Fibroblast of skin of scalp (primary cell): ENCODE measurements around the gene ZMYM5.
"Not testable (repeated sequence)": the region's sequence is repeated elsewhere in the genome, so short reads cannot be mapped to it uniquely, and the experiment has no call there.

ENCODE experiments used
- DNase-seq: peaks from one replicate; pipeline ENCODE4 v3.0.0-alpha.2; 2013

The ZMYM5 gene

GRCh38 chr13:19818223-19818842, 45.1 kb downstream of the ZMYM5 start:
- peak; percentile 17 for DNase-seq

DNA sequence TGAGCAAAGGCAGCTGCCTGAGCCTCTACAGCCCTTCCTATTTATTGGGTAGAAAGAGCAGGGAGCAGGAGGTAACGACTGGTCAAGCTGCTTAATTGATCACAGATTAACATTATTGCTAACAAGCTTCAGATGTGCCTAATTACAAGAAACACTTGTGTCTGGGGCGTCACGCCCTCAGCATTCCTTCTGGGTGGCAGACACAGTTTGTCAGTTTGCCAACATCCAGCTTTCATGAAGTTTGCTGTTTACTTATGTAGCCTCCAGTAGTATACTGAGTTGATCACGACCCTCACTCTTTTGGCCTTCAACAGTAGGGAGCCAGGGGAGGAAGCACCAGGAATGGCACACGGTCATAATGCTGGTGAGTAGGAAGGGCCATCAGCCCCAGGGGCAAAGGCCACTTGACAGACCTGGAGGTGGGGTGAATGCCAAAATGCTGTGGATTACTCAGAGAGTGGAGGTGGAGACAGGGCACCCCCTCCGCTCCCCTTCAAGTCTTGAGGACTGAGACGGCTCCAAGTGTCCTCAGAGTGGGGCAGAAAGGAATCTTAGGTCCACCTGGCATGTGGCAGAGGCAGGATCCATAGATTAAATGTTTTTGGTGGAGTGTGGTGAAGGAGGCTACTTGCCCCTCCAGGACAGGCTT, 45.8 kb downstream of the ZMYM5 start:
- peak; percentile 21 for DNase-seq

- no peak for DNase-seq
These were observed 46.3 kb downstream of the ZMYM5 start for GRCh38 chr13:19817106-19817505.

DNA sequence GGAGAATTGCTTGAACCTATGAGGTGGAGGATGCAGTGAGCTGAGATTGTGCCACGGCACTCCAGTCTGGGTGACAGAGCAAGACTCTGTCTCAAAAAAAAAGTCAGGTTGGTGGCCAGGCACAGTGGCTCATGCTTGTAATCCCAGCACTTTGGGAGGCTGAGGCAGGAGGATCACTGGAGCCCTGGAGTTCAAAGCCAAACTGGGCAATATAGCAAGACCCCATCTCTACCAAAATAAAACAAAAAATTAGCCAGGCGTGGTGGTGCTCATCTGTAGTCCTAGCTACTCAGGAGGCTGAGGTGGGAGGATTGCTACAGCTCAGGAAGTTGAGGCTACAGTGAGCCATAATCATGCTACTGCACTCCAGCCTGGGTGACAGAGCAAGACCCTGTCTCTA, 47.6 kb downstream of the ZMYM5 start:
- not testable (repeated sequence) for DNase-seq

- DNase-seq: peak; percentile 29
These were observed 52.2 kb downstream of the ZMYM5 start for GRCh38 chr13:19810996-19811881.

- DNase-seq: no peak
These were observed 53.3 kb downstream of the ZMYM5 start for GRCh38 chr13:19810151-19810550.

- DNase-seq: no peak
These were observed 57.7 kb downstream of the ZMYM5 start for GRCh38 chr13:19805765-19806164.

DNA sequence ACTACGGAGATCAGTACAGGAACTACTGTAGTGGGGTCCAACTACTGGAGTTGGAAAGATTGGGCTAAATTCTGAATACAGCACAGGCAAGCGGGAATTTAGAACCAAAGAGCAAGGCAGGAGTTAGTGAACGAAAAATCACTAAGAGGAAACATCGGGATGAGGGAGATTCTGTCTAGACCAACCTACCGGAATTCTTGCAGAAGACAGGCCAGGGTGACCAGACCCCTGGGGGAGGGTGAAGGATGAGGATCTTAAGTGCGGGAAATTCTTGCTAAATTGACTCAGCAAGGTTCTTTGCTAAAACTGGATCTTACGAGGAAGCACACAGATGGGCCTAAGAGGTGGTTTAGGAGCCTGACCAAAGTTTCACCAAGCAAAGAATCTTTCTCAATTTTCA, 67.5 kb downstream of the ZMYM5 start:
- no peak for DNase-seq

DNA sequence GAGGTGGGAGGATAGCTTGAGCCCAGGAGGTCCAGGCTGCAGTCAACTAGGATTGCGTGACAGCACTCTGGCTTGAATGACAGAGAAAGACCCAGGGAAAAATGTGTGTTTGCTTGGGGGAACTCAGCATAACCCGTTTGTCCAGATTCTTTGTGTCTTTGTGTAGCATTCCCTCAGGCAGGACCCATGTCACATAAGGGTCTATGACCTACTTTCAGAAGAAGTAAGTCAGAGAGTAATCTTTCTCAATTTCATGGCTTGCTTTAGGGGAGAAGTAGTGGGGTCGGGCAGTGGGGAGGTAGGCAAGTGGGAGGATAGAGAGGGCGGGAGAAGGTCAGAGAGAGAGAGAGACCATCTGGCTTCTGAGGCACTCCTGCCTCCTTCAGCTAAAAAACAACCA, 68.8 kb downstream of the ZMYM5 start:
- no peak for DNase-seq

- DNase-seq: no peak
These were observed 71.4 kb downstream of the ZMYM5 start for GRCh38 chr13:19791953-19792537.

DNA sequence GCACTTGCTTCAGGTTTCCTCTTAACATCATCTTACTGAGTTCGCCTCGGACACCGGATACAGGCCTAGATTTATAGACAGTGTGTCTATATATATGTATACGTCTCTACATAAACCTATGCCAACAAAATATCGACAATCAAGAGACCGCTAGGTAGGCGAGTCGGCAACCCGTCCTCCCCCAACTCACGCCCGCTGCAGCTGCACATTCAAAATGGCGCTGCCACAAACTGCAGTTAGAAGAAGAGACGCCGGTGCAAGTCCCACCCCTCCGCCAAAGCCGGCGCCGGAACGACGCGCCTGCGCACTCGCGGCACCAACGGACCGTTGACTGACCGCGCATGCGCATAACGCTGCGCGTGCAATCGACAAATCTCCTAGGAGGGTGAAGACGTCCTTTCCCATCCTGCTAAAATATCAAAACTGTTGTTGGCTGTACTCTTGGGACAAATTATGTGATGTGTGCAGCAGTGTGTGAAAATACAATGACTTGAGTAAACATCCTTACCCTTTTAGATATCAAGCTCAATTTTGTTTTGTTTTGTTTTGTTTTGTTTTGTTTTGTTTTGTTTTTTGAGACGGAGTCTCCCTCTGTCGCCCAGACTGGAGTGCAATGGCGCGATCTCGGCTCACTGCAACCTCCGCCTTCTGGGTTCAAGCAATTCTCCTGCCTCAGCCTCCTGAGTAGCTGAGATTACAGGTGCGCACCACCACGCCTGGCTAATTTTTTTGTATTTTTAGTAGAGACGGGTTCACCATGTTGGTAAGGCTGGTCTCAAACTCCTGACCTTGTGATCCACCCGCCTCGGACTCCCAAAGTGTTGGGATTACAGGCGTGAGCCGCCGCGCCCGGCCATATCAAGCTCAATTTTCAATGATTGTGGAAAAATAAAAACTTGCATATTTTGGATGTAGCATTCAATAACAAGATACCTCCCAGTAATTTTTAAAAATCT, 80.4 kb downstream of the ZMYM5 start, which contains the start of gene PSPC1:
Gene PSPC1 (minus strand): TSS at position 219 of the 956 bp plus-strand sequence. CDS start 188 bp downstream, at position 31.
- peak; percentile 95 for DNase-seq

- DNase-seq: peak; percentile 36
These were observed 81.3 kb downstream of the ZMYM5 start for GRCh38 chr13:19782049-19782726.

GRCh38 chr13:19781526-19781925, 81.9 kb downstream of the ZMYM5 start:
- DNase-seq: no peak

GRCh38 chr13:19780753-19781418, 82.6 kb downstream of the ZMYM5 start:
- not testable (repeated sequence) for DNase-seq
